MCF 10A (cell line): Measurements from ENCODE around the gene SDK1. TPM values are rescaled to one million over a fixed set of nuclear protein-coding genes. Genes with fewer than 3 reads are reported as not detected.

Source experiments
- BruUV-seq: library from RNA; stranded (reverse); fragments of 400-500 nt; replicated peaks from 2 replicates; lab custom pipeline; 2021; lab: Mats Ljungman, UMichigan
- CTCF ChIA-PET: fragments of 300-600 bp; sonication (Branson Sonifier 250); formaldehyde crosslinking; extraction: SDS; loops from one replicate; lab custom pipeline; 2021; ENCODE audit warnings: antibody characterized with exemption, inconsistent platforms; lab: Yijun Ruan, JAX
- POLR2A ChIA-PET: fragments of 300-600, 350-650 bp; sonication (Branson Sonifier 250); formaldehyde crosslinking; extraction: SDS; loops from one replicate; lab custom pipeline; 2020; ENCODE audit warnings: antibody characterized with exemption, inconsistent platforms; lab: Yijun Ruan, JAX
- DNase-seq: peaks from one replicate; pipeline ENCODE4 v3.0.0-alpha.2; 2018; ENCODE audit not compliant: unreplicated experiment
- H3K27ac Mint-ChIP-seq: one replicate; pipeline ENCODE4 v1.8.0; 2022; ENCODE audit warnings: mild to moderate bottlenecking, low read depth, mixed read lengths; ENCODE audit not compliant: unreplicated experiment
- H3K27me3 Mint-ChIP-seq: one replicate; pipeline ENCODE4 v1.8.0; 2022; ENCODE audit warnings: mixed read lengths; ENCODE audit not compliant: insufficient read depth, unreplicated experiment
- H3K36me3 Mint-ChIP-seq: one replicate; pipeline ENCODE4 v1.8.0; 2022; ENCODE audit warnings: mild to moderate bottlenecking, moderate library complexity, mixed read lengths; ENCODE audit not compliant: insufficient read depth, unreplicated experiment
- H3K4me1 Mint-ChIP-seq: one replicate; pipeline ENCODE4 v1.8.0; 2022; ENCODE audit warnings: mixed read lengths; ENCODE audit not compliant: insufficient read depth, unreplicated experiment
- H3K4me3 Mint-ChIP-seq: one replicate; pipeline ENCODE4 v1.8.0; 2022; ENCODE audit warnings: mild to moderate bottlenecking, moderate library complexity, mixed read lengths; ENCODE audit not compliant: unreplicated experiment
- H3K9me3 Mint-ChIP-seq: one replicate; pipeline ENCODE4 v1.8.0; 2022; ENCODE audit warnings: mixed read lengths; ENCODE audit not compliant: unreplicated experiment
- intact Hi-C: fragments of 100-400 bp; cut with micrococcal nuclease; formaldehyde crosslinking; loops from 2 replicates; pipeline ENCODE4 v1.14.1; 2022
- total RNA-seq: library from RNA; stranded (reverse); gene quantifications from 2 replicates; pipeline ENCODE4 v1.2.3, GENCODE V29; 2022
- TF ChIP-seq, protein P1 (sequence below): fragments of 200-600 bp; IDR thresholded peaks from one replicate; pipeline ENCODE4 v1.8.0; 2022; ENCODE audit warnings: antibody characterized with exemption, mild to moderate bottlenecking; ENCODE audit not compliant: unreplicated experiment

SDK1 gene
- total RNA-seq, 1 experiment from 2014 or later, result 3.3 TPM

DNA sequence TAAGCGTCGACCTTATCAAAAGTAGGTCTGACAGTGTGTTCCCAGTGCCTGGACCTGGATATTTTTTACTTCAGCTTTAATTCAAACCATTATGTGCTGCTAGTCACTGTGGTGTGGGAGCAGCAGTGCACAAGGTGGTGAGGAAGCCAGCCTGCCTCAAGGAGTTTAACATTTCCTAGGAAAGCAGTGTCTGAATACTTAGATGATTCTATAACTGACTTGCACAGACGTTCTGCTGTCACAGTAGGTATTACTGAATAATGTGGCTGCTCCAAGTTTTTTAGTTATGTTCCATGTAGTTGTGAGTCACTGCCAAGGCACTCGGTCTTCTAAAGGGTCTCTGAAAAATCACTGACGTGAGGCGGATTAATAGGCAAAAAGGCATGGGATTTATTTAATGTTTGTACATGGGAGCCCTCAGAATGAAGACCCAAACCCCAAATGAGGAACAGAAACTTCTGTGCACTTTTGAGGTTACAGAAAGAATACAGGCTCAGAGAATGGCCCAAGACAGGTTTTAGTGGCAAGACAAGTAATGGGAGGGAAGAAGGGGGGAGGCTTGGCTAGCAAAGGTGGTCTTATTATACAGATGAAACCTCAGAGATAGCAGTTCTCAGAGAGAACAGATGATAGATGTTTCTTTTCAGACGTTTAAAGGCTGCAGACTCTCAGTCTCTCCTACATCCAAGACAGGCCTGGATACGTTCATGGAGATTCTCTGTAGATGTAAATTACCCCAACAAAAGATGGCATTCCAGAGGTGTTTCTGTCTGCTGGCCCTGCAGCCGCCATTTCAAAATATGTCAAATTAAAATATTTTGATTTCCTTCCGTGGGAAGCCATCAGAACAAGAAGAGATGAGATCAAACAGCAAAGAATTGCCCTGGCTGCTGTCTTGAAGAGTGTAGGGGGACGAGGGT is 209.3 kb downstream of the SDK1 start:
- Mint-ChIP-seq H3K4me1 (peaks cover 5% of the 10 kb centered on the region), H3K27ac (no peak overlapping the region), H3K36me3 (no peaks in the 10 kb centered on the region), H3K27me3 (no peaks in the 10 kb centered on the region), H3K4me3 (no peak overlapping the region), H3K9me3 (peaks cover 16% of the 10 kb centered on the region)
- CTCF ChIA-PET, result no interaction called here
- DNase-seq, result no peak
- POLR2A ChIA-PET, result no interaction called here
- BruUV-seq, result no TSS peak
- intact Hi-C loops, result no loop called here
- TF ChIP-seq, protein P1, sequence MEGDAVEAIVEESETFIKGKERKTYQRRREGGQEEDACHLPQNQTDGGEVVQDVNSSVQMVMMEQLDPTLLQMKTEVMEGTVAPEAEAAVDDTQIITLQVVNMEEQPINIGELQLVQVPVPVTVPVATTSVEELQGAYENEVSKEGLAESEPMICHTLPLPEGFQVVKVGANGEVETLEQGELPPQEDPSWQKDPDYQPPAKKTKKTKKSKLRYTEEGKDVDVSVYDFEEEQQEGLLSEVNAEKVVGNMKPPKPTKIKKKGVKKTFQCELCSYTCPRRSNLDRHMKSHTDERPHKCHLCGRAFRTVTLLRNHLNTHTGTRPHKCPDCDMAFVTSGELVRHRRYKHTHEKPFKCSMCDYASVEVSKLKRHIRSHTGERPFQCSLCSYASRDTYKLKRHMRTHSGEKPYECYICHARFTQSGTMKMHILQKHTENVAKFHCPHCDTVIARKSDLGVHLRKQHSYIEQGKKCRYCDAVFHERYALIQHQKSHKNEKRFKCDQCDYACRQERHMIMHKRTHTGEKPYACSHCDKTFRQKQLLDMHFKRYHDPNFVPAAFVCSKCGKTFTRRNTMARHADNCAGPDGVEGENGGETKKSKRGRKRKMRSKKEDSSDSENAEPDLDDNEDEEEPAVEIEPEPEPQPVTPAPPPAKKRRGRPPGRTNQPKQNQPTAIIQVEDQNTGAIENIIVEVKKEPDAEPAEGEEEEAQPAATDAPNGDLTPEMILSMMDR, result no peak

DNA sequence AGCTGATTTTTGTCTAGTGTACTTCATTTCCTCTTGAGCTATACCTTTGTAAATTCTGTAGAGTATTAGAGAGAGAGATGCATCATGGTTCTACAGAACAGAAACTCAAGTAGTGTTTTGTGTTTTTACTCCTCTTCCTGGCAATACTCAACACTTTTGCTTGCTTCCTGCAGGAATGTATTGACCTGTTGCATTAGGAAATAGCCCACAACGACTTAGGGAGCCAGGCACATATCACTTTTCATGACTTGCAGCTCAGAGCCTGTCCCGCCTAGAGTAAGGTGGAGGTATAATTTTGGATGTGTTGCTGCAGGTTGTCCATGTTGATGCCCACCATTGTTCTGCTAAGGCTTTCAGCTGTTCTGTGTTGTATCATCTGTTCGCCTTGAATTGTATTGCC is 216.3 kb downstream of the SDK1 start:
- Mint-ChIP-seq H3K27ac (no peak overlapping the region), H3K36me3 (no peaks in the 10 kb centered on the region), H3K4me3 (no peak overlapping the region), H3K9me3 (no peaks in the 10 kb centered on the region), H3K27me3 (no peaks in the 10 kb centered on the region), H3K4me1 (peaks cover 4% of the 10 kb centered on the region)
- POLR2A ChIA-PET, result interaction anchor here (1.1 kb wide), 1 partner anchor 19 kb away, joined by 3 read pairs; no protein-coding TSS in a partner anchor
- no peak for DNase-seq
- TF ChIP-seq, protein P1, result no peak
- BruUV-seq, result no TSS peak
- intact Hi-C loops, result no loop called here
- CTCF ChIA-PET, result no interaction called here

DNA sequence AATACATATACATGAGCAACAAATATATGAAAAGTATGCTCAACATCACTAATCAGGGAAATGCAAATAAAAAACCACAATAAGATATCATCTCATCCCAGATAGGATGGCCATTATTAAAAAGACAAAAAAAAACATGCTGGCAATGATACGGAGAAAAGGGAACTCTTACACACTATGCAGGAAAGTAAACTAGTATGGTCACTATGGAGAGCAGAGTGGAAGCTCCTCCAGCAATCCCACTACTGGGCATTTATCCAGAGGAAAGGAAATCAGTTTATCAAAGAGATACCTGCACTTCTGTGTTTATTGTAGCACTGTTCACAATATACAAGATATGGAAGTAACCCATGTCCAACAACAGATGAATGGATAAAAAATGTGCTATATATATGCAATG is 217.5 kb downstream of the SDK1 start:
- POLR2A ChIA-PET, result interaction anchor here (0.8 kb wide), 1 partner anchor 577 kb away, joined by 3 read pairs; no protein-coding TSS in a partner anchor
- CTCF ChIA-PET, result no interaction called here
- H3K27me3 Mint-ChIP-seq, result no peaks in the 10 kb centered on the region
- BruUV-seq, result no TSS peak
- H3K9me3 Mint-ChIP-seq, result no peaks in the 10 kb centered on the region
- intact Hi-C loops, result no loop called here
- no peak overlapping the region for H3K4me3 Mint-ChIP-seq
- peak; percentile 5 for DNase-seq
- no peak overlapping the region for H3K27ac Mint-ChIP-seq
- peaks cover 4% of the 10 kb centered on the region for H3K4me1 Mint-ChIP-seq
- no peaks in the 10 kb centered on the region for H3K36me3 Mint-ChIP-seq
- TF ChIP-seq, protein P1, result no peak

DNA sequence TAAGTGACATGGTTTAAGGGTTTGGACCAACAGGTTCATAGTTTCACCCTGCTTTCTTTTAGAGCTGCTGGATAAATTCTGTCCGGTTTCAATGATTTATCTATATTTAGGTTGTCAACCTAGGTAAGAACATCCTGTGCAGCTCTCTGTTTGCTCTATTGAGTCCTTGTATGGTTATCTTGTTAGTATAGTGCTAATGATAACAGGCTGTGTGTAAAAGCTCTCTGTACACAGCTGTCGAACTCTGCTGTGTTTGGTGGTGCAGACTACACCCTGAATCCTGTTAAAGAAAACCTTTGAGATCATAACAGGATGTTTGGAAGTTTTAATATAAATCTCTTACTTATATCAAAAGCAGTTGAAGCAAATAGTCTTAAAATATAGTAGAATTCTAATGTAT is 219.2 kb downstream of the SDK1 start:
- TF ChIP-seq, protein P1, result no peak
- intact Hi-C loops, result no loop called here
- H3K4me3 Mint-ChIP-seq, result no peak overlapping the region
- CTCF ChIA-PET, result no interaction called here
- H3K4me1 Mint-ChIP-seq, result peaks cover 4% of the 10 kb centered on the region
- H3K36me3 Mint-ChIP-seq, result no peaks in the 10 kb centered on the region
- POLR2A ChIA-PET, result no interaction called here
- no TSS peak for BruUV-seq
- no peaks in the 10 kb centered on the region for H3K27me3 Mint-ChIP-seq
- no peaks in the 10 kb centered on the region for H3K9me3 Mint-ChIP-seq
- no peak for DNase-seq
- no peak overlapping the region for H3K27ac Mint-ChIP-seq
